CD4-positive, alpha-beta T cell treated with Interleukin-17A for 4 hours (primary cell): Measurements from ENCODE around the gene EYS.

Experiments
- DNase-seq: peaks from one replicate; pipeline ENCODE4 v3.0.0-alpha.2; 2020; ENCODE audit warnings: mixed read lengths

The EYS gene

GRCh38 chr6:64807785-64808184 is 899.2 kb downstream of the EYS start:
- DNase-seq: no peak

GRCh38 chr6:64803470-64804166 is 903.4 kb downstream of the EYS start:
- no peak for DNase-seq

- DNase-seq: no peak
These were observed 914.5 kb downstream of the EYS start for GRCh38 chr6:64792534-64792933.

- no peak for DNase-seq
These were observed 917.5 kb downstream of the EYS start for GRCh38 chr6:64789476-64789875.

- no peak for DNase-seq
These were observed 920.3 kb downstream of the EYS start for GRCh38 chr6:64786736-64787135.

GRCh38 chr6:64782877-64783276 is 924.1 kb downstream of the EYS start:
- DNase-seq: no peak

GRCh38 chr6:64777941-64778785 is 928.9 kb downstream of the EYS start:
- DNase-seq: no peak

- no peak for DNase-seq
These were observed 930.7 kb downstream of the EYS start for GRCh38 chr6:64776359-64776758.

- DNase-seq: no peak
These were observed 932.1 kb downstream of the EYS start for GRCh38 chr6:64774881-64775280.

- DNase-seq: no peak
These were observed 956.1 kb downstream of the EYS start for GRCh38 chr6:64750910-64751309.

GRCh38 chr6:64737418-64737817 is 969.6 kb downstream of the EYS start:
- no peak for DNase-seq

- DNase-seq: no peak
These were observed 970.5 kb downstream of the EYS start for GRCh38 chr6:64736421-64736950.

- DNase-seq: no peak
These were observed 973.6 kb downstream of the EYS start for GRCh38 chr6:64733433-64733832.

- DNase-seq: no peak
These were observed 974.1 kb downstream of the EYS start for GRCh38 chr6:64732888-64733287.

GRCh38 chr6:64729522-64729921 is 977.5 kb downstream of the EYS start:
- DNase-seq: no peak

- no peak for DNase-seq
These were observed 980.0 kb downstream of the EYS start for GRCh38 chr6:64727075-64727474.

- no peak for DNase-seq
These were observed 982.9 kb downstream of the EYS start for GRCh38 chr6:64724091-64724490.

- no peak for DNase-seq
These were observed 983.5 kb downstream of the EYS start for GRCh38 chr6:64723327-64724058.

GRCh38 chr6:64721865-64722264 is 985.2 kb downstream of the EYS start:
- no peak for DNase-seq

- no peak for DNase-seq
These were observed 989.7 kb downstream of the EYS start for GRCh38 chr6:64717281-64717680.

- DNase-seq: no peak
These were observed 991.4 kb downstream of the EYS start for GRCh38 chr6:64715624-64716023.

GRCh38 chr6:64714073-64714472 is 993.0 kb downstream of the EYS start:
- no peak for DNase-seq

GRCh38 chr6:64713175-64713574 is 993.9 kb downstream of the EYS start:
- no peak for DNase-seq
